Gastroesophageal sphincter (tissue), 3 donors: ENCODE results near the gene SCGB3A1.

Source experiments
- CTCF ChIP-seq, 4 experiments: fragments of 200-600 bp in 2 of 4; fragments of 450-650 bp in 2 of 4; sonication (generic) in 1 of 4; IDR thresholded peaks; one replicate each; pipeline ENCODE4 v1.5.1; 2017 to 2019; ENCODE audit warnings: antibody characterized with exemption in 4 of 4, mild to moderate bottlenecking in 2 of 4, moderate library complexity in 2 of 4
- POLR2A ChIP-seq, 2 donors: fragments of 450-650 bp; IDR thresholded peaks; one replicate each; pipeline ENCODE4 v1.6.1; 2017; ENCODE audit warnings: antibody characterized with exemption in 2 of 2, mild to moderate bottlenecking in 2 of 2, moderate library complexity in 1 of 2
- POLR2AphosphoS5 ChIP-seq: sonication (generic); formaldehyde crosslinking; IDR thresholded peaks from one replicate; pipeline ENCODE4 v1.6.1; 2017; ENCODE audit warnings: antibody characterized with exemption

DNA sequence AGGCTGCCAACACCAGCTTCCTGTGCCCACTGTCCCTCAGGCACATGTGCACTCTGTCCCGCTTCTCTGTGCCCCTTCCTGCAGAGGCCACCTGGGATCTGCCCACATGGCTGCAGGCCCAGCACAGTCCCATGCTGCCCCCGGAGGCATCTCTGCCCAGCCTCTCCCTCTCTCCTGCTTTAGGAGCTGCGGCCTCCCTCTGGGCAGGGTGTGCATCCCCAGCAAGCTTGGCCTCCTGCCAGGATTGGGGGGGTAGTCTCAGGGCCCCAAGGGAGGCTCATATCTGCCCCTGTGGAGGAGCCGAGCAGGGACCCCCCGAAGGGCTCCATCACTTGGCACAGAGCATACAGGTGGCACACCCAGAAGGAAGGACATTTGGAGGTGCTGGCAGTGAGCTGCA, 33.3 kb upstream of the SCGB3A1 start:
- TF ChIP-seq CTCF (IDR thresholded peaks at IDR 0.05) (no peak), POLR2A (IDR thresholded peaks at IDR 0.05) (no peak), POLR2AphosphoS5 (no peak)
